Keratinocyte (primary cell): ENCODE measurements around the gene ESYT3. TPM values are rescaled to one million over a fixed set of nuclear protein-coding genes. Genes with fewer than 3 reads are reported as not detected.

Experiments
- polyA plus RNA-seq, 5 experiments: library from polyadenylated mRNA; depleted of rRNA in 3 of 5; stranded (reverse) in 3 of 5; stranded (forward) in 1 of 5; unstranded in 1 of 5; fragments of >200 nt; gene quantifications; 1 replicate in 1 of 5; 2 replicates in 3 of 5; 3 replicates in 1 of 5; pipeline versions ENCODE4 v1.2.1 to v1.2.3, GENCODE V29; 2011 to 2012; ENCODE audit warnings: missing spikeins in 2 of 5, low read depth in 1 of 5, low replicate concordance in 1 of 5

ESYT3 gene
- polyA plus RNA-seq, 1 donor (not counting 4 experiments of a cell fraction or from before 2014, with no cell fraction given) = 0.62 TPM

Other genes with a start within 250 kb of the ESYT3 start
- gene ARMC8, start 247.3 kb upstream of the ESYT3 start, polyA plus RNA-seq = 50.8 to 66.1 TPM (median 51.3 TPM) in 3 replicates
- gene NME9, start 104.8 kb upstream of the ESYT3 start, polyA plus RNA-seq = 0.05 TPM in 1 of 3 replicates, not detected in the others
- gene MRAS, start 86.0 kb upstream of the ESYT3 start, polyA plus RNA-seq = 7.7 to 15.6 TPM (median 9.8 TPM) in 3 replicates
- 3.8 to 11.4 TPM (median 6.2 TPM) in 3 replicates for gene CEP70, start 159.6 kb downstream of the ESYT3 start, polyA plus RNA-seq
- 3.1 to 6.7 TPM (median 3.2 TPM) in 3 replicates for gene FAIM, start 174.2 kb downstream of the ESYT3 start, polyA plus RNA-seq